A673 (cell line): ENCODE measurements around the gene DXO. TPM values are rescaled to one million over a fixed set of nuclear protein-coding genes. Genes with fewer than 3 reads are reported as not detected.

ENCODE experiments used
- BruUV-seq: library from RNA; stranded (reverse); fragments of 400-500 nt; replicated peaks from 2 replicates; lab custom pipeline; 2021; lab: Mats Ljungman, UMichigan
- CTCF ChIA-PET: fragments of 300-600 bp; sonication (Branson Sonifier 250); formaldehyde crosslinking; loops from one replicate; lab custom pipeline; 2022; ENCODE audit warnings: antibody characterized with exemption; lab: Charles Lee
- POLR2A ChIA-PET: fragments of 300-600 bp; sonication (Branson Sonifier 250); formaldehyde crosslinking; loops from one replicate; lab custom pipeline; 2022; ENCODE audit warnings: antibody characterized with exemption; ENCODE audit not compliant: low non-redundant PET; lab: Charles Lee
- DNase-seq: peaks from one replicate; pipeline ENCODE4 v3.0.0-alpha.2; 2015; ENCODE audit warnings: low spot score
- H3K27ac ChIP-seq: fragments of 200-600 bp; sonication (generic); 2 replicates; pipeline ENCODE4 v1.5.1; 2016; ENCODE audit warnings: mixed run types, low read depth, mild to moderate bottlenecking, mixed read lengths, antibody characterized with exemption, low read length; ENCODE audit not compliant: poor library complexity, severe bottlenecking
- H3K27me3 ChIP-seq: fragments of 200-600 bp; sonication (generic); replicated peaks from 2 replicates; pipeline ENCODE4 v1.6.1; 2017; ENCODE audit warnings: mixed run types, low read depth, mild to moderate bottlenecking, mixed read lengths, antibody characterized with exemption, low read length; ENCODE audit not compliant: insufficient read depth, poor library complexity
- H3K36me3 ChIP-seq: fragments of 200-600 bp; sonication (generic); 2 replicates; pipeline ENCODE4 v1.6.1; 2016; ENCODE audit warnings: mixed run types, mild to moderate bottlenecking, mixed read lengths, antibody characterized with exemption, low read length; ENCODE audit not compliant: insufficient read depth, poor library complexity, severe bottlenecking
- H3K4me1 ChIP-seq: fragments of 200-600 bp; sonication (generic); 2 replicates; pipeline ENCODE4 v1.6.1; 2017; ENCODE audit warnings: mixed run types, mild to moderate bottlenecking, mixed read lengths, antibody characterized with exemption, low read length; ENCODE audit not compliant: insufficient read depth, poor library complexity, severe bottlenecking
- H3K4me3 ChIP-seq: fragments of 200-600 bp; sonication (generic); 2 replicates; pipeline ENCODE4 v1.5.1; 2016; ENCODE audit warnings: low read depth, mixed run types, mild to moderate bottlenecking, mixed read lengths, low read length; ENCODE audit not compliant: poor library complexity, severe bottlenecking
- H3K9me3 ChIP-seq: fragments of 200-600 bp; sonication (generic); 2 replicates; pipeline ENCODE4 v1.6.1; 2016; ENCODE audit warnings: mixed run types, low read depth, mild to moderate bottlenecking, mixed read lengths, antibody characterized with exemption, low read length; ENCODE audit not compliant: poor library complexity, severe bottlenecking
- CTCF ChIP-seq: fragments of 300-800, 200-600 bp; sonication (generic); conservative IDR thresholded peaks from 2 replicates; pipeline ENCODE4 v1.5.1; 2017; ENCODE audit warnings: low read depth, mild to moderate bottlenecking, antibody characterized with exemption, low read length, moderate library complexity, mixed read lengths
- EZH2 ChIP-seq: fragments of 200-600 bp; sonication (generic); IDR thresholded peaks from 2 replicates; pipeline ENCODE4 v1.6.1; 2017; ENCODE audit warnings: borderline replicate concordance, low read depth, mild to moderate bottlenecking, mixed read lengths, antibody characterized with exemption, low read length; ENCODE audit not compliant: poor library complexity, severe bottlenecking
- intact Hi-C: fragments of 100-400 bp; cut with micrococcal nuclease; formaldehyde crosslinking; loops from one replicate; pipeline ENCODE4 v1.10.0; 2022; ENCODE audit not compliant: unreplicated experiment
- total RNA-seq: library from RNA; stranded (reverse); gene quantifications from 2 replicates; pipeline ENCODE4 v1.2.3, GENCODE V29; 2021

DXO gene
- total RNA-seq, 1 experiment from 2014 or later, result 35.6 TPM

- Histone ChIP-seq H3K36me3 (peaks cover 35% of the 10 kb centered on the region), H3K9me3 (no peaks in the 10 kb centered on the region), H3K4me1 (no peaks in the 10 kb centered on the region), H3K27ac (no peak overlapping the region), H3K4me3 (no peak overlapping the region), H3K27me3 (no peaks in the 10 kb centered on the region)
- CTCF ChIA-PET, result no interaction called here
- TF ChIP-seq EZH2, result no peak
- no peak for TF ChIP-seq CTCF
- BruUV-seq, result no TSS peak
- POLR2A ChIA-PET, result no interaction called here
- intact Hi-C loops, result loop anchor here (10.0 kb wide), 1 partner anchor 265 kb away; the partner anchor contains the start of gene LY6G5C
- no peak for DNase-seq
Measured at GRCh38 chr6:31949926-31950548, 21.9 kb downstream of the DXO start.

DNA sequence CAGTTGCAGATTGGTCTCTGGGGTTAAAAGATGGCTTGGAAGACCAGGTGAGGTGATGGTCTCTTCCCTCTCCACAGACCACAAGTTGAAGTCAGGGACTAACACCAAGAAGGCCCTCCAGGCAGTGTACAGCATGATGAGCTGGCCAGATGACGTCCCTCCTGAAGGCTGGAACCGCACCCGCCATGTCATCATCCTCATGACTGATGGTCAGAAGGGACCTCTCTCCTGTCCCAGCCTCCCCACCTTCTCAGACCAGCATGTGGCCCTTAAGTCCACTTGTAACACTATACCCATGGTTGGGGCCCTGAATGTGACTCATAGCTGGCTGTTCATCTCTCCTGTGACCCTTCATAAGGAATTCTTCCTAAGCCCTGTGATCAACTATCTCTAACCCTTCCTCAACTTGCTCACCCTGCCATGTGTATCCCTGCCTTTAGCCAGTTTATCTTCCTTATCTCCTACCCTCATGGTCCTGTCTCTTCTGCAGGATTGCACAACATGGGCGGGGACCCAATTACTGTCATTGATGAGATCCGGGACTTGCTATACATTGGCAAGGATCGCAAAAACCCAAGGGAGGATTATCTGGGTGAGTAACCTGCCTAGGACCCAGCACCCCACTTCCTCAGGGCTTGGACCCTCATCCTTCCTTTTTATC lies 23.1 kb downstream of the DXO start:
- no peaks in the 10 kb centered on the region for H3K27me3 ChIP-seq
- no TSS peak for BruUV-seq
- CTCF ChIA-PET, result interaction anchor here (0.6 kb wide), 1 partner anchor 28 kb away, joined by 6 read pairs; no protein-coding TSS in a partner anchor
- intact Hi-C loops, result no loop called here
- peaks cover 25% of the 10 kb centered on the region for H3K36me3 ChIP-seq
- TF ChIP-seq EZH2, result no peak
- no peak for TF ChIP-seq CTCF
- DNase-seq, result no peak
- H3K4me3 ChIP-seq, result no peak overlapping the region
- no peak overlapping the region for H3K27ac ChIP-seq
- H3K9me3 ChIP-seq, result no peaks in the 10 kb centered on the region
- H3K4me1 ChIP-seq, result no peaks in the 10 kb centered on the region
- POLR2A ChIA-PET, result no interaction called here

DNA sequence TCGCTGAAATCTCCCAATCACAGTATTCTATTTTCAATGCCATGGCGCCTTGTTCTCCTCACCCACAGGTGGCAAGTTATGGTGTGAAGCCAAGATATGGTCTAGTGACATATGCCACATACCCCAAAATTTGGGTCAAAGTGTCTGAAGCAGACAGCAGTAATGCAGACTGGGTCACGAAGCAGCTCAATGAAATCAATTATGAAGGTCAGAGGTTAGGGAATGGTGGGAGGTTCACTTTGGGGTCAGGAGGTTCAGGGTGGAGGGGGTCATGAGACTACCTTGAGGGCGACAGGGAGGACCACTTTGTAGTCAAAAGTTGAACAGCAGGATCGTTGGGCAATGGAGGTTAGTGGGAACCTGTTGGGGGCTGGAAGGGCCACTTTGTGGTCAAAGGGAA lies 23.6 kb downstream of the DXO start:
- Histone ChIP-seq H3K4me3 (no peak overlapping the region), H3K27me3 (no peaks in the 10 kb centered on the region), H3K9me3 (no peaks in the 10 kb centered on the region), H3K27ac (no peak overlapping the region), H3K36me3 (peaks cover 19% of the 10 kb centered on the region), H3K4me1 (no peaks in the 10 kb centered on the region)
- POLR2A ChIA-PET, result no interaction called here
- intact Hi-C loops, result no loop called here
- CTCF ChIA-PET, result no interaction called here
- no TSS peak for BruUV-seq
- TF ChIP-seq EZH2, result no peak
- TF ChIP-seq CTCF, result no peak
- no peak for DNase-seq
